ENCODE measurements around the gene CECR2.

DNA sequence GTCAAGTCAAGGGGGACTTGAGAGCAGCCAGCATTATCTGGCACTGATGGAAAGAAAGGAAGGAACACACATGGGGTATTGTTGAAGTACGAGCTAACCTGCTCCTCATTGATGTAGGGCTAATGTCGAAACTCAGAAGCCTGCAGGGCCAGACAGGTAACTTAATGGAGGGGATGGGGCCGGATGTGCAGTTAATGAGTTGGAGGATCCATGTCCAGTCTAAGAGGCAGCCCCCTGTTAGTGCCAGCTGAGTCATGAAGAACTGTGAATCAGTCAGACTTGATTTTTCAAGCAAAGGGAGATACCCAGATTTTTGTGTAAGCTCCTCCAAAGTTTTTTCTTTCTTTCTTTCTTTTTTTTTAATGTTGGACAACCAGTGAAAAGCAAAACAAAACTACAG lies 65.6 kb downstream of the CECR2 start:
- TF ChIP-seq, protein P1, sequence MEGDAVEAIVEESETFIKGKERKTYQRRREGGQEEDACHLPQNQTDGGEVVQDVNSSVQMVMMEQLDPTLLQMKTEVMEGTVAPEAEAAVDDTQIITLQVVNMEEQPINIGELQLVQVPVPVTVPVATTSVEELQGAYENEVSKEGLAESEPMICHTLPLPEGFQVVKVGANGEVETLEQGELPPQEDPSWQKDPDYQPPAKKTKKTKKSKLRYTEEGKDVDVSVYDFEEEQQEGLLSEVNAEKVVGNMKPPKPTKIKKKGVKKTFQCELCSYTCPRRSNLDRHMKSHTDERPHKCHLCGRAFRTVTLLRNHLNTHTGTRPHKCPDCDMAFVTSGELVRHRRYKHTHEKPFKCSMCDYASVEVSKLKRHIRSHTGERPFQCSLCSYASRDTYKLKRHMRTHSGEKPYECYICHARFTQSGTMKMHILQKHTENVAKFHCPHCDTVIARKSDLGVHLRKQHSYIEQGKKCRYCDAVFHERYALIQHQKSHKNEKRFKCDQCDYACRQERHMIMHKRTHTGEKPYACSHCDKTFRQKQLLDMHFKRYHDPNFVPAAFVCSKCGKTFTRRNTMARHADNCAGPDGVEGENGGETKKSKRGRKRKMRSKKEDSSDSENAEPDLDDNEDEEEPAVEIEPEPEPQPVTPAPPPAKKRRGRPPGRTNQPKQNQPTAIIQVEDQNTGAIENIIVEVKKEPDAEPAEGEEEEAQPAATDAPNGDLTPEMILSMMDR (IDR thresholded peaks at IDR 0.05), result no peak
- TF ChIP-seq POLR2AphosphoS5 (IDR thresholded peaks at IDR 0.05) (no peak), POLR2A (IDR thresholded peaks at IDR 0.05) (no peak), EP300 (IDR thresholded peaks at IDR 0.05) (no peak)

Measured in upper lobe of left lung (tissue), 4 donors.